Measurements from ENCODE around the gene CCDC92B.

GRCh38 chr17:2716649-2717048 lies 32.8 kb downstream of the CCDC92B start:
- TF ChIP-seq CTCF (IDR thresholded peaks at IDR 0.05) = no peak
- TF ChIP-seq POLR2A (IDR thresholded peaks at IDR 0.05) = no peak
- TF ChIP-seq POLR2AphosphoS5 (IDR thresholded peaks at IDR 0.05) = no peak

All from upper lobe of left lung (tissue), 4 donors.